ENCODE results near the gene GAS2L1. TPM values are rescaled to one million over a fixed set of nuclear protein-coding genes. Genes with fewer than 3 reads are reported as not detected.

GAS2L1 gene
- total RNA-seq, 1 experiment from 2014 or later: 22.7 TPM

- no peak overlapping the region for H3K4me3 ChIP-seq (ENCODE audit: low read depth, low read length, poor library complexity, severe bottlenecking)
- H3K27ac ChIP-seq (ENCODE audit: low read depth, low read length, poor library complexity, severe bottlenecking): no peak overlapping the region
- POLR2A ChIA-PET (ENCODE audit: low non-redundant PET): no interaction called here
- peaks cover 9% of the 10 kb centered on the region for H3K4me1 ChIP-seq (ENCODE audit: insufficient read depth, low read length, poor library complexity, severe bottlenecking)
- no peaks in the 10 kb centered on the region for H3K9me3 ChIP-seq (ENCODE audit: low read depth, low read length, poor library complexity, severe bottlenecking)
- intact Hi-C loops (cut with micrococcal nuclease; ENCODE audit: unreplicated experiment): no loop called here
- CTCF ChIA-PET: no interaction called here
- no TSS peak for BruUV-seq (replicated peaks)
- peaks cover 38% of the 10 kb centered on the region for H3K36me3 ChIP-seq (ENCODE audit: insufficient read depth, low read length, poor library complexity, severe bottlenecking)
- no peak for DNase-seq (ENCODE audit: low spot score)
- no peak for TF ChIP-seq EZH2 (IDR thresholded peaks at IDR 0.05; ENCODE audit: borderline replicate concordance, low read depth, low read length, poor library complexity, severe bottlenecking)
- TF ChIP-seq CTCF (conservative IDR thresholded peaks at IDR 0.05; ENCODE audit: low read depth, low read length): no peak
- H3K27me3 ChIP-seq (replicated peaks; ENCODE audit: insufficient read depth, low read depth, low read length, poor library complexity): no peaks in the 10 kb centered on the region
Measured at GRCh38 chr22:29263791-29264276, 42.6 kb upstream of the GAS2L1 start.

- Histone ChIP-seq H3K36me3 (ENCODE audit: insufficient read depth, low read length, poor library complexity, severe bottlenecking) (peaks cover 45% of the 10 kb centered on the region), H3K27me3 (replicated peaks; ENCODE audit: insufficient read depth, low read depth, low read length, poor library complexity) (no peaks in the 10 kb centered on the region), H3K27ac (ENCODE audit: low read depth, low read length, poor library complexity, severe bottlenecking) (peak overlapping the region; percentile 7), H3K4me1 (ENCODE audit: insufficient read depth, low read length, poor library complexity, severe bottlenecking) (peaks cover 19% of the 10 kb centered on the region), H3K9me3 (ENCODE audit: low read depth, low read length, poor library complexity, severe bottlenecking) (no peaks in the 10 kb centered on the region), H3K4me3 (ENCODE audit: low read depth, low read length, poor library complexity, severe bottlenecking) (no peak overlapping the region)
- TF ChIP-seq CTCF (conservative IDR thresholded peaks at IDR 0.05; ENCODE audit: low read depth, low read length) (no peak), EZH2 (IDR thresholded peaks at IDR 0.05; ENCODE audit: borderline replicate concordance, low read depth, low read length, poor library complexity, severe bottlenecking) (no peak)
- ChIA-PET POLR2A (ENCODE audit: low non-redundant PET) (no interaction called here), CTCF (no interaction called here)
- BruUV-seq (replicated peaks): no TSS peak
- intact Hi-C loops (cut with micrococcal nuclease; ENCODE audit: unreplicated experiment): no loop called here
- DNase-seq (ENCODE audit: low spot score): no peak
Measured at GRCh38 chr22:29265305-29265704, 41.1 kb upstream of the GAS2L1 start.

GRCh38 chr22:29265929-29266328 is 40.5 kb upstream of the GAS2L1 start:
- Histone ChIP-seq H3K4me1 (ENCODE audit: insufficient read depth, low read length, poor library complexity, severe bottlenecking) (peaks cover 25% of the 10 kb centered on the region), H3K27me3 (replicated peaks; ENCODE audit: insufficient read depth, low read depth, low read length, poor library complexity) (no peaks in the 10 kb centered on the region), H3K27ac (ENCODE audit: low read depth, low read length, poor library complexity, severe bottlenecking) (peak overlapping the region; percentile 100), H3K4me3 (ENCODE audit: low read depth, low read length, poor library complexity, severe bottlenecking) (peak overlapping the region; percentile 81), H3K36me3 (ENCODE audit: insufficient read depth, low read length, poor library complexity, severe bottlenecking) (peaks cover 44% of the 10 kb centered on the region), H3K9me3 (ENCODE audit: low read depth, low read length, poor library complexity, severe bottlenecking) (no peaks in the 10 kb centered on the region)
- DNase-seq (ENCODE audit: low spot score): no peak
- intact Hi-C loops (cut with micrococcal nuclease; ENCODE audit: unreplicated experiment): no loop called here
- ChIA-PET CTCF (no interaction called here), POLR2A (ENCODE audit: low non-redundant PET) (no interaction called here)
- BruUV-seq (replicated peaks): no TSS peak
- TF ChIP-seq CTCF (conservative IDR thresholded peaks at IDR 0.05; ENCODE audit: low read depth, low read length): no peak
- TF ChIP-seq EZH2 (IDR thresholded peaks at IDR 0.05; ENCODE audit: borderline replicate concordance, low read depth, low read length, poor library complexity, severe bottlenecking): no peak

Data from A673 (cell line).